Breast epithelium (tissue), 3 donors: Measurements from ENCODE around the gene MXRA8.

Source experiments
- CTCF ChIP-seq, 3 donors: fragments of 450-650 bp; IDR thresholded peaks; one replicate each; pipeline ENCODE4 v1.5.1; 2016 to 2017; ENCODE audit warnings: antibody characterized with exemption in 3 of 3, mild to moderate bottlenecking in 3 of 3, moderate library complexity in 3 of 3
- POLR2A ChIP-seq: fragments of 450-650 bp; IDR thresholded peaks from one replicate; pipeline ENCODE4 v1.6.1; 2016; ENCODE audit warnings: antibody characterized with exemption, mild to moderate bottlenecking, moderate library complexity
- POLR2AphosphoS5 ChIP-seq, 3 donors: sonication (generic); formaldehyde crosslinking; IDR thresholded peaks; one replicate each; pipeline ENCODE4 v1.6.1; 2017; ENCODE audit warnings: antibody characterized with exemption in 3 of 3

DNA sequence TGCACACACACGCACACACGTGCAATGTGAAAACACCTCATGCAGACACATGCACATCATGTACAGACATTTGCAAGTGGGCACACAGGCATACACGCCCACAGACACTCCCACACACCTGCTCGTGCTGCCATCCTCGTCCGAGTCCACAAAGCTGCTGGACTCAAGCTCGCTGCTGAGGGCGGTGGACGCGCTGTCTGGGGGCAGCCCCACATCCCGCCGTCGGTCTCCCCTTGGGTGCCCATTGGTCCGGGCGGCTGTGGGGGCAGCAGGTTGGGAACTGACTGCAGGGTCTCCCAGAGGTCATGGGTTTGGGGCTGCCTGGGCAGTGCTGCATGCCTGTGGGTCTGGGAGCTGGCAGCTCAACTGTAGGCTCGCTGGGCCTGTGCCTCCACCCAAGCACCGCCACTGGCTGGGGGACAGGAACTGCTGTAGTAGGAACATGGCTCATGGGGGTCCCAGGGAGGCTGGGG lies 16.8 kb downstream of the MXRA8 start:
- no peak for TF ChIP-seq CTCF (IDR thresholded peaks at IDR 0.05)
- TF ChIP-seq POLR2AphosphoS5 (IDR thresholded peaks at IDR 0.05), result no peak
- no peak for TF ChIP-seq POLR2A
